Left ventricle myocardium inferior (tissue), 1 donor: ENCODE measurements around the gene DPP6. TPM values are rescaled to one million over a fixed set of nuclear protein-coding genes. Genes with fewer than 3 reads are reported as not detected.

Experiments
- DNase-seq: peaks from one replicate; pipeline ENCODE4 v3.0.0-alpha.2; 2020
- H3K27ac ChIP-seq: fragments of 200-600 bp; replicated peaks from 2 replicates; pipeline ENCODE4 v1.8.0; 2021
- H3K27me3 ChIP-seq: fragments of 200-600 bp; 2 replicates; pipeline ENCODE4 v1.8.0; 2021; ENCODE audit warnings: low read depth
- H3K36me3 ChIP-seq: fragments of 200-600 bp; 2 replicates; pipeline ENCODE4 v1.8.0; 2021
- H3K4me1 ChIP-seq: fragments of 200-600 bp; 2 replicates; pipeline ENCODE4 v1.8.0; 2021
- H3K4me3 ChIP-seq: fragments of 200-600 bp; 2 replicates; pipeline ENCODE4 v1.8.0; 2021; ENCODE audit warnings: mild to moderate bottlenecking, moderate library complexity
- H3K9me3 ChIP-seq: fragments of 200-600 bp; replicated peaks from 2 replicates; pipeline ENCODE4 v1.8.0; 2021
- CTCF ChIP-seq: fragments of 200-600 bp; IDR thresholded peaks from 2 replicates; pipeline ENCODE4 v1.8.0; 2021; ENCODE audit warnings: antibody characterized with exemption, mild to moderate bottlenecking, borderline replicate concordance
- intact Hi-C: fragments of 100-400 bp; cut with micrococcal nuclease; formaldehyde crosslinking; loops from one replicate; pipeline ENCODE4 v1.11.0; 2022
- total RNA-seq: library from RNA; stranded (reverse); fragmentation: NEBNext Ultra II Directional; extraction: Animal tissue kit (Norgen Biotek cat#: 25700); gene quantifications from one replicate; pipeline ENCODE4 v1.2.1, GENCODE V29; 2021
- donor health status: DM: no; HTN: yes; CAD: no; lungs with severe emphysema.

DPP6 gene
- total RNA-seq, 1 donor from 2014 or later: 0.25 TPM

DNA sequence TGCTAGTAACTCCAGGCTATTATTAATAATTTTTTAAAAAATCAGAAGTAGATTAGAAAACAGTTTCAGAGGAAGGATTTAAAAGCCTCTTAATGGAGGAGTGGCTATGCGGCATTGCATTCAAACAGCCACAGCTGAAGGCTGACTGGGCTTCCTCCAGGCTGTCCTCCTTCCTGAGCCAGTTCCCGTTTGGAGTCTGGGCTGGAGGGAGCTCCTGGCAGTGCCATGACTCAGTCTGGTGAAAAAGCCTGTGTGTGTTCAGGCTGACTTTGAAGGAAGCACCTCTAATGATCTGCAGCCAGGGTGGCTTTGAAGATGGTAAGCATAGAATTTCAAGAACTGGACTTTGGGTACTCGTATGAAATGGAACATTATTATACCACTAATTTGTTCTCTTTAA, 134.6 kb downstream of the DPP6 start:
- intact Hi-C loops: no loop called here
- Histone ChIP-seq H3K27ac (no peak overlapping the region), H3K4me3 (no peak overlapping the region), H3K9me3 (no peaks in the 10 kb centered on the region), H3K27me3 (peaks cover 56% of the 10 kb centered on the region), H3K36me3 (no peaks in the 10 kb centered on the region), H3K4me1 (no peaks in the 10 kb centered on the region)
- TF ChIP-seq CTCF: no peak
- no peak for DNase-seq

- peaks cover 42% of the 10 kb centered on the region for H3K27me3 ChIP-seq
Measured at GRCh38 chr7:154188330-154188729, 136.1 kb downstream of the DPP6 start.

DNA sequence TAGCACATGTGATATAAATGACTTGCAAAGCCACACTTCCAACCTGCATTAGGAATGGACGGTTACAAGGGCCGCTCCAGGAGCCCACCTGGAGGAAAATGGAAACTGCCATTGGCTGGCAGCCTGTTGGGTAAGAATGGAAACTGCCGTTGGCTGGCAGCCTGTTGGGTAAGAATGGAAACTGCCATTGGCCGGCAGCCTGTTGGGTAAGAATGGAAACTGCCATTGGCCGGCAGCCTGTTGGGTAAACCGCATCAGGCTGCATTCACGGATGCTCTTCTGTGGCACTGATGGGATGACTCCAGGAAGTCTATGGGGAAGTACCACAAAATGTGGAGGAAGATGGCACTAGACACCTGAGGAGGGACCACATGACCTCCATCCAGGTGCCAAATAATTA, 143.1 kb downstream of the DPP6 start:
- no peak for TF ChIP-seq CTCF
- no peak for DNase-seq
- intact Hi-C loops: no loop called here
- no peak overlapping the region for H3K27ac ChIP-seq
- no peaks in the 10 kb centered on the region for H3K9me3 ChIP-seq
- H3K4me1 ChIP-seq: no peaks in the 10 kb centered on the region
- peaks cover 20% of the 10 kb centered on the region for H3K27me3 ChIP-seq
- H3K4me3 ChIP-seq: no peak overlapping the region
- no peaks in the 10 kb centered on the region for H3K36me3 ChIP-seq

More at GRCh38 chr7:154188330-154188729, 136.1 kb downstream of the DPP6 start:
- intact Hi-C loops: no loop called here
- H3K9me3 ChIP-seq: no peaks in the 10 kb centered on the region
- no peaks in the 10 kb centered on the region for H3K36me3 ChIP-seq
- no peak overlapping the region for H3K27ac ChIP-seq
- TF ChIP-seq CTCF: no peak
- DNase-seq: no peak
- no peaks in the 10 kb centered on the region for H3K4me1 ChIP-seq
- H3K4me3 ChIP-seq: no peak overlapping the region

GRCh38 chr7:154198481-154198880, 146.3 kb downstream of the DPP6 start:
- H3K27me3 ChIP-seq: peaks cover 19% of the 10 kb centered on the region
- no peak overlapping the region for H3K27ac ChIP-seq
- no peak overlapping the region for H3K4me3 ChIP-seq
- H3K4me1 ChIP-seq: no peaks in the 10 kb centered on the region
- H3K9me3 ChIP-seq: no peaks in the 10 kb centered on the region
- no peaks in the 10 kb centered on the region for H3K36me3 ChIP-seq
- no peak for TF ChIP-seq CTCF
- intact Hi-C loops: no loop called here
- DNase-seq: no peak

DNA sequence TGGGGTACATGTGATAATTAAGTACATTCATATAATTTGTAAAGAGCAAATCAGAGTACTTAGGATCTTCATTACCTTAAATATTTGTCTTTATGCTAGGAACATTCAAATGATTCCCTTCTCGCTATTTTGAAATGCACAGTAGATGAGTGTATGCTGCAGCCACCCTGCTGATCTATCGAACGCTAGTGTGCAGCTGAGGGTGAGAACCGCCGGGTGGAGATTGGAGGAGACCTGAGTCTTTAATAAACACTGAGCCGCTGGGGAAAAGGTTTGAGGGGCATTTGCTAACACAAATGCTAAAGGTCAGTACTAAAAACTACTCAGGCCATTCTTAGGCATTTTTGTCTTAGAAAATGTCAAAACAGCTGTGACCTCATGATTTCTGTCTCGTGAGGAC, 148.0 kb downstream of the DPP6 start:
- no peaks in the 10 kb centered on the region for H3K36me3 ChIP-seq
- no peaks in the 10 kb centered on the region for H3K4me1 ChIP-seq
- no peak overlapping the region for H3K4me3 ChIP-seq
- intact Hi-C loops: no loop called here
- H3K27me3 ChIP-seq: peaks cover 19% of the 10 kb centered on the region
- no peak overlapping the region for H3K27ac ChIP-seq
- no peak for DNase-seq
- no peaks in the 10 kb centered on the region for H3K9me3 ChIP-seq
- TF ChIP-seq CTCF: no peak

GRCh38 chr7:154202002-154202401, 149.8 kb downstream of the DPP6 start:
- no peak for DNase-seq
- Histone ChIP-seq H3K36me3 (no peaks in the 10 kb centered on the region), H3K27me3 (peaks cover 19% of the 10 kb centered on the region), H3K9me3 (no peaks in the 10 kb centered on the region), H3K27ac (no peak overlapping the region), H3K4me1 (no peaks in the 10 kb centered on the region), H3K4me3 (no peak overlapping the region)
- TF ChIP-seq CTCF: no peak
- intact Hi-C loops: no loop called here
